ENCODE data around the gene THSD4. TPM values are rescaled to one million over a fixed set of nuclear protein-coding genes. Genes with fewer than 3 reads are reported as not detected.

Gene THSD4
- polyA plus RNA-seq, 1 experiment: 45.8 TPM

GRCh38 chr15:71808311-71809020, 693.2 kb downstream of the THSD4 start:
- DNase-seq (ENCODE audit: low read depth, low spot score): no peak
- no peak for TF ChIP-seq CTCF (IDR thresholded peaks at IDR 0.05; ENCODE audit: low read depth, low read length)
- Histone ChIP-seq H3K27me3 (ENCODE audit: control insufficient read depth, insufficient read depth, low read length) (no peaks in the 10 kb centered on the region), H3K9me3 (ENCODE audit: control insufficient read depth, insufficient read depth, low read length) (peaks cover 6% of the 10 kb centered on the region; the same call in 1 of the 2 replicates), H3K4me3 (ENCODE audit: low read depth, low read length) (no peak overlapping the region), H3K27ac (ENCODE audit: low read depth, low read length) (no peak overlapping the region)
- CTCF ChIA-PET: interaction anchor here (0.5 to 1.3 kb wide), 3 partner anchors 9 to 347 kb away, joined by 3 to 7 read pairs (median 5); no protein-coding TSS in a partner anchor
- POLR2A ChIA-PET: no interaction called here

- POLR2A ChIA-PET: no interaction called here
- no peaks in the 10 kb centered on the region for H3K27me3 ChIP-seq (ENCODE audit: control insufficient read depth, insufficient read depth, low read length)
- no peak for TF ChIP-seq CTCF (IDR thresholded peaks at IDR 0.05; ENCODE audit: low read depth, low read length)
Observed at GRCh38 chr15:71809346-71809745, 694.1 kb downstream of the THSD4 start.

GRCh38 chr15:71810256-71811035, 695.2 kb downstream of the THSD4 start, which contains the start of gene NR2E3:
NR2E3 (plus strand) TSS chr15:71810554; CDS start chr15:71810744, 190 bp downstream.
- DNase-seq (ENCODE audit: low read depth, low spot score): no peak
- POLR2A ChIA-PET: no interaction called here

More at GRCh38 chr15:71809346-71809745, 694.1 kb downstream of the THSD4 start:
- Histone ChIP-seq H3K4me3 (ENCODE audit: low read depth, low read length) (no peak overlapping the region), H3K9me3 (ENCODE audit: control insufficient read depth, insufficient read depth, low read length) (peaks cover 6% of the 10 kb centered on the region; the same call in 1 of the 2 replicates), H3K27ac (ENCODE audit: low read depth, low read length) (no peak overlapping the region)
- CTCF ChIA-PET: no interaction called here
- DNase-seq (ENCODE audit: low read depth, low spot score): no peak

GRCh38 chr15:71811036-71811736, 695.9 kb downstream of the THSD4 start:
- DNase-seq (ENCODE audit: low read depth, low spot score): no peak
- ChIA-PET POLR2A (no interaction called here), CTCF (no interaction called here)
- no peak overlapping the region for H3K27ac ChIP-seq (ENCODE audit: low read depth, low read length)
- no peaks in the 10 kb centered on the region for H3K27me3 ChIP-seq (ENCODE audit: control insufficient read depth, insufficient read depth, low read length)
- no peak for TF ChIP-seq CTCF (IDR thresholded peaks at IDR 0.05; ENCODE audit: low read depth, low read length)
- H3K4me3 ChIP-seq (ENCODE audit: low read depth, low read length): no peak overlapping the region
- H3K9me3 ChIP-seq (ENCODE audit: control insufficient read depth, insufficient read depth, low read length): peaks cover 6% of the 10 kb centered on the region; the same call in 1 of the 2 replicates

More at GRCh38 chr15:71810256-71811035, 695.2 kb downstream of the THSD4 start, which contains the start of gene NR2E3:
- Histone ChIP-seq H3K27ac (ENCODE audit: low read depth, low read length) (no peak within 1 kb of the TSS), H3K27me3 (ENCODE audit: control insufficient read depth, insufficient read depth, low read length) (no peaks in the 10 kb centered on the region), H3K4me3 (ENCODE audit: low read depth, low read length) (no peak within 1 kb of the TSS), H3K9me3 (ENCODE audit: control insufficient read depth, insufficient read depth, low read length) (peaks cover 6% of the 10 kb centered on the region; the same call in 1 of the 2 replicates)
- no peak for TF ChIP-seq CTCF (IDR thresholded peaks at IDR 0.05; ENCODE audit: low read depth, low read length)
- CTCF ChIA-PET: no interaction called here

Data from AG04450 (cell line).